A673 (cell line): Measurements from ENCODE around the gene RAD51. TPM values are rescaled to one million over a fixed set of nuclear protein-coding genes. Genes with fewer than 3 reads are reported as not detected.
A peak's percentile ranks its signal among the peaks of the same experiment; 100 is the strongest.

Experiments used
- BruUV-seq: library from RNA; stranded (reverse); fragments of 400-500 nt; replicated peaks from 2 replicates; lab custom pipeline; 2021; lab: Mats Ljungman, UMichigan
- CTCF ChIA-PET: fragments of 300-600 bp; sonication (Branson Sonifier 250); formaldehyde crosslinking; loops from one replicate; lab custom pipeline; 2022; ENCODE audit warnings: antibody characterized with exemption; lab: Charles Lee
- POLR2A ChIA-PET: fragments of 300-600 bp; sonication (Branson Sonifier 250); formaldehyde crosslinking; loops from one replicate; lab custom pipeline; 2022; ENCODE audit warnings: antibody characterized with exemption; ENCODE audit not compliant: low non-redundant PET; lab: Charles Lee
- DNase-seq: peaks from one replicate; pipeline ENCODE4 v3.0.0-alpha.2; 2015; ENCODE audit warnings: low spot score
- H3K27ac ChIP-seq: fragments of 200-600 bp; sonication (generic); 2 replicates; pipeline ENCODE4 v1.5.1; 2016; ENCODE audit warnings: mixed run types, low read depth, mild to moderate bottlenecking, mixed read lengths, antibody characterized with exemption, low read length; ENCODE audit not compliant: poor library complexity, severe bottlenecking
- H3K27me3 ChIP-seq: fragments of 200-600 bp; sonication (generic); replicated peaks from 2 replicates; pipeline ENCODE4 v1.6.1; 2017; ENCODE audit warnings: mixed run types, low read depth, mild to moderate bottlenecking, mixed read lengths, antibody characterized with exemption, low read length; ENCODE audit not compliant: insufficient read depth, poor library complexity
- H3K36me3 ChIP-seq: fragments of 200-600 bp; sonication (generic); 2 replicates; pipeline ENCODE4 v1.6.1; 2016; ENCODE audit warnings: mixed run types, mild to moderate bottlenecking, mixed read lengths, antibody characterized with exemption, low read length; ENCODE audit not compliant: insufficient read depth, poor library complexity, severe bottlenecking
- H3K4me1 ChIP-seq: fragments of 200-600 bp; sonication (generic); 2 replicates; pipeline ENCODE4 v1.6.1; 2017; ENCODE audit warnings: mixed run types, mild to moderate bottlenecking, mixed read lengths, antibody characterized with exemption, low read length; ENCODE audit not compliant: insufficient read depth, poor library complexity, severe bottlenecking
- H3K4me3 ChIP-seq: fragments of 200-600 bp; sonication (generic); 2 replicates; pipeline ENCODE4 v1.5.1; 2016; ENCODE audit warnings: low read depth, mixed run types, mild to moderate bottlenecking, mixed read lengths, low read length; ENCODE audit not compliant: poor library complexity, severe bottlenecking
- H3K9me3 ChIP-seq: fragments of 200-600 bp; sonication (generic); 2 replicates; pipeline ENCODE4 v1.6.1; 2016; ENCODE audit warnings: mixed run types, low read depth, mild to moderate bottlenecking, mixed read lengths, antibody characterized with exemption, low read length; ENCODE audit not compliant: poor library complexity, severe bottlenecking
- CTCF ChIP-seq: fragments of 300-800, 200-600 bp; sonication (generic); conservative IDR thresholded peaks from 2 replicates; pipeline ENCODE4 v1.5.1; 2017; ENCODE audit warnings: low read depth, mild to moderate bottlenecking, antibody characterized with exemption, low read length, moderate library complexity, mixed read lengths
- EZH2 ChIP-seq: fragments of 200-600 bp; sonication (generic); IDR thresholded peaks from 2 replicates; pipeline ENCODE4 v1.6.1; 2017; ENCODE audit warnings: borderline replicate concordance, low read depth, mild to moderate bottlenecking, mixed read lengths, antibody characterized with exemption, low read length; ENCODE audit not compliant: poor library complexity, severe bottlenecking
- intact Hi-C: fragments of 100-400 bp; cut with micrococcal nuclease; formaldehyde crosslinking; loops from one replicate; pipeline ENCODE4 v1.10.0; 2022; ENCODE audit not compliant: unreplicated experiment
- total RNA-seq: library from RNA; stranded (reverse); gene quantifications from 2 replicates; pipeline ENCODE4 v1.2.3, GENCODE V29; 2021

The RAD51 gene
- total RNA-seq, 1 experiment from 2014 or later, result 51.1 TPM

DNA sequence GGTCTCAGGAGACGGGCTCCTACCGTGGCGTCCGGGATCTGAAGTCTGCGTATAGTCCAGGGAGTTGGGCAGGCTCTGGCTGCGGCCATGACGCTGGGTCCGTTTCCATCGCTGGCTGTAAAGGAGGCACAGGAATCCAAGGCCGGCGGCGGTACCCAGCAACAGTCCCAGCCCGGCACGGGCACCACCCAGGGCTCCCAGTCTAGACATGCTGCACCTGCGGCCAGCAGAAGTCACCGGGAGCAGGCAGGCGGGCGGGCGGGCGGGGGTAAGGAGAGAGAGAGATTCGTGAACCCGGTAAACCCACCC lies 59.6 kb downstream of the RAD51 start:
- peaks cover 25% of the 10 kb centered on the region for H3K36me3 ChIP-seq
- CTCF ChIA-PET, result interaction anchor here (0.7 kb wide), 1 partner anchor 163 kb away, joined by 3 read pairs; no protein-coding TSS in a partner anchor
- H3K4me1 ChIP-seq, result peaks cover 23% of the 10 kb centered on the region
- no peak for DNase-seq
- POLR2A ChIA-PET, result no interaction called here
- H3K27me3 ChIP-seq, result no peaks in the 10 kb centered on the region
- BruUV-seq, result no TSS peak
- peak overlapping the region; percentile 95 for H3K27ac ChIP-seq
- TF ChIP-seq CTCF (no peak), EZH2 (no peak)
- H3K4me3 ChIP-seq, result peak overlapping the region; percentile 99
- no peaks in the 10 kb centered on the region for H3K9me3 ChIP-seq
- intact Hi-C loops, result no loop called here

GRCh38 chr15:40754883-40755811 lies 60.2 kb downstream of the RAD51 start, which contains the start of gene RMDN3:
RMDN3 (minus strand) TSS chr15:40755254; CDS start chr15:40754783, 471 bp downstream.
- POLR2A ChIA-PET, result interaction anchor here (0.7 kb wide), 1 partner anchor 8 kb away, joined by 3 read pairs; no protein-coding TSS in a partner anchor
- intact Hi-C loops, result no loop called here

DNA sequence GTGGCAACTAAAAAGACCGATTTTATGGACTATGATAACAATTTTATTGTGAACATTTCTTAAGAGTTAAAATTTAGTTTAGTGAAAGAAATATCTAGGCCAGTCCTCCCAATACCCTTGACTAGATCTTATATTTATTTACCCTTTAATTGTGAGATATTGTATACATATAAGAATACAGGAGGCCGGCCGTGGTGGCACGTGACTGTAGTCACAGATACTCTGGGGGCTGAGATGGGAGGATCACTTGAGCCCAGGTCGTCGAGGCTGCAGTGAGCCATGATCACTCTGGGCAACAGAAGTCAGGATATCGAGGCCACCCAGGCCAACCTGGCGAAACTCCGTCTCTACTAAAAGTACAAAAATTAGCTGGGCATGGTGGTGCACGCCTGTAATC lies 60.8 kb downstream of the RAD51 start:
- Histone ChIP-seq H3K27me3 (no peaks in the 10 kb centered on the region), H3K4me1 (peaks cover 23% of the 10 kb centered on the region), H3K9me3 (no peaks in the 10 kb centered on the region), H3K36me3 (peaks cover 16% of the 10 kb centered on the region), H3K4me3 (peak overlapping the region; percentile 99), H3K27ac (peak overlapping the region; percentile 95)
- ChIA-PET POLR2A (interaction anchor here (0.7 kb wide), 1 partner anchor 9 kb away, joined by 3 read pairs; no protein-coding TSS in a partner anchor), CTCF (interaction anchor here (0.6 kb wide), 1 partner anchor 102 kb away, joined by 5 read pairs; no protein-coding TSS in a partner anchor)
- TF ChIP-seq EZH2 (no peak), CTCF (no peak)
- no TSS peak for BruUV-seq
- peak; percentile 14 for DNase-seq
- intact Hi-C loops, result no loop called here

More at GRCh38 chr15:40754883-40755811, 60.2 kb downstream of the RAD51 start, which contains the start of gene RMDN3:
- Histone ChIP-seq H3K4me3 (peak within 1 kb of the TSS; percentile 99), H3K27me3 (no peaks in the 10 kb centered on the region), H3K27ac (peak within 1 kb of the TSS; percentile 95), H3K36me3 (peaks cover 21% of the 10 kb centered on the region), H3K9me3 (no peaks in the 10 kb centered on the region), H3K4me1 (peaks cover 23% of the 10 kb centered on the region)
- CTCF ChIA-PET, result no interaction called here
- BruUV-seq, result TSS peak; percentile 100
- DNase-seq, result peak; percentile 97
- TF ChIP-seq CTCF (no peak), EZH2 (no peak)
